ENCODE measurements around the gene HDGFL3. TPM values are rescaled to one million over a fixed set of nuclear protein-coding genes. Genes with fewer than 3 reads are reported as not detected.

HDGFL3 gene
- total and polyA plus RNA-seq, 8 donors: 29.0 to 112 (median 100) TPM

DNA sequence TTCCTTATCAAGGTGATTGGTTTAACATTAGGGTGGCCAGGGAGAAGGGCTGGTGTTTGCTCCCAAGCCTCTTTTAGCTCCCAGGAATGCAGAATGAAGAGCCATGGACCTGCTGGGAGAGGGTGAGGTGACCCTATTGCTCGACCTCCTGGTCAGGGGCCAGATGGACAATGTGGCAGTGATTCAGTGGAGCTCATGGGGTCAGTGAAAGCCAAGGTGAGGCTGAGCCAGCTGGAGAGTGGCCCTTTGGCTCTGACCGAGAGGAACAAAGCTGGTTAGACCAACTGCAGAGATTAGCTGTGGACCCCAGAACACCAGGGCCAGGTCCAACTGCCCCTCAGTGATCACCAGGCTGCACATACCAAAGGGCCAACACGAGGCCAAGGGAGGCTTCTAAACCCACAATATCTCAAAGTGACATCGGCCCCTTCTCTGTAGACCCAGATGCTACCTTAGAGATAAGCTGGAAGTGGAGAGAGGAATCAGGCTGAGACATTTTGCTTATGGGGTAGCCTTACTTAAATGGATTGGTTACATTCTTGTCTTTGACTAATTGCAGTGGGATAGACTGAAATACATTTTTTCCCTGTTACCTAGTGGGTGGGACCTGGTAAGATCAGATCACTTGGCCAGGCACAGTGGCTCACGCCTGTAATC lies 124.8 kb downstream of the HDGFL3 start:
- no peak for DNase-seq
- Histone ChIP-seq H3K4me1 (no peaks in the 10 kb centered on the region), H3K9me3 (no peaks in the 10 kb centered on the region), H3K36me3 (no peaks in the 10 kb centered on the region), H3K27ac (no peak overlapping the region), H3K27me3 (peaks cover 3 to 27% of the 10 kb centered on the region in 2 donors), H3K4me3 (no peak overlapping the region)
- intact Hi-C loops (cut with DNase I): no loop called here
- TF ChIP-seq, protein P1, sequence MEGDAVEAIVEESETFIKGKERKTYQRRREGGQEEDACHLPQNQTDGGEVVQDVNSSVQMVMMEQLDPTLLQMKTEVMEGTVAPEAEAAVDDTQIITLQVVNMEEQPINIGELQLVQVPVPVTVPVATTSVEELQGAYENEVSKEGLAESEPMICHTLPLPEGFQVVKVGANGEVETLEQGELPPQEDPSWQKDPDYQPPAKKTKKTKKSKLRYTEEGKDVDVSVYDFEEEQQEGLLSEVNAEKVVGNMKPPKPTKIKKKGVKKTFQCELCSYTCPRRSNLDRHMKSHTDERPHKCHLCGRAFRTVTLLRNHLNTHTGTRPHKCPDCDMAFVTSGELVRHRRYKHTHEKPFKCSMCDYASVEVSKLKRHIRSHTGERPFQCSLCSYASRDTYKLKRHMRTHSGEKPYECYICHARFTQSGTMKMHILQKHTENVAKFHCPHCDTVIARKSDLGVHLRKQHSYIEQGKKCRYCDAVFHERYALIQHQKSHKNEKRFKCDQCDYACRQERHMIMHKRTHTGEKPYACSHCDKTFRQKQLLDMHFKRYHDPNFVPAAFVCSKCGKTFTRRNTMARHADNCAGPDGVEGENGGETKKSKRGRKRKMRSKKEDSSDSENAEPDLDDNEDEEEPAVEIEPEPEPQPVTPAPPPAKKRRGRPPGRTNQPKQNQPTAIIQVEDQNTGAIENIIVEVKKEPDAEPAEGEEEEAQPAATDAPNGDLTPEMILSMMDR (IDR thresholded peaks at IDR 0.05): no peak
- no peak for ATAC-seq

DNA sequence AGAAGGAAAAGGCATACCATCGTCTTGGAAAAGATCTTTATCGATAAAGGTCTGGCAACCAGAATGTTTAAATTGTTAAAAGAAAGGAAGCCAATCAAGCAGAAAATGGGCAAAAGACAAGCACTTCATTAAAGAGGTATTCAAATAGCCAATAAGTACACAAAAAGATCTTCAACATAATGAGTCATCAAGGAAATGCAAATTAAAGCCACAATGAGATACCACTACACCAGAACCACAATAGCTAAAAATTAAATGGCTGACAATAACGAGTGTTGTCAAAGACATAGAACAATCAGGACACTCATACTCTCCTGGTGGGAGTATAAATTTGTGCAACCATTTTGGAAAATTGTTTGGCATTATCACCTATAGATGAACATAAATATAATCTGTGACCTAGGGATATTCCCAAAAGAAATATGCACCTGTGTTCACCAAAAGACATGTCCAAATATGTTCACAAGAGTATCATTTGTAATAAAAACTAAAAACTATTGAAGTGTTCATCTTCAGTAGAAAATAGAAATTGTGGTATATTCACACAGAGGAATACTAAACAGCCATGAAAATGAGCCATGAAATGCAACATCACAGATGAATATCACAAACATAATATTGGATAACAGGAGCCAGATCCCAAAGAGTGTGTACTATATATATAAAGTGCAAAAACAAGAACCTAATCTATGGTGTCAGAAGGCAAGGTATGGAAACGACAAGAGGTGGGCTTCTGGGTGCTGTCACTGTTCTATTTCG lies 126.2 kb downstream of the HDGFL3 start:
- intact Hi-C loops (cut with DNase I): no loop called here
- Histone ChIP-seq H3K9me3 (no peaks in the 10 kb centered on the region), H3K27me3 (peaks cover 4 to 38% of the 10 kb centered on the region in 2 donors), H3K4me3 (no peak overlapping the region), H3K4me1 (no peaks in the 10 kb centered on the region), H3K27ac (no peak overlapping the region), H3K36me3 (no peaks in the 10 kb centered on the region)
- no peak for DNase-seq
- no peak for ATAC-seq
- TF ChIP-seq, protein P1 (IDR thresholded peaks at IDR 0.05): no peak

DNA sequence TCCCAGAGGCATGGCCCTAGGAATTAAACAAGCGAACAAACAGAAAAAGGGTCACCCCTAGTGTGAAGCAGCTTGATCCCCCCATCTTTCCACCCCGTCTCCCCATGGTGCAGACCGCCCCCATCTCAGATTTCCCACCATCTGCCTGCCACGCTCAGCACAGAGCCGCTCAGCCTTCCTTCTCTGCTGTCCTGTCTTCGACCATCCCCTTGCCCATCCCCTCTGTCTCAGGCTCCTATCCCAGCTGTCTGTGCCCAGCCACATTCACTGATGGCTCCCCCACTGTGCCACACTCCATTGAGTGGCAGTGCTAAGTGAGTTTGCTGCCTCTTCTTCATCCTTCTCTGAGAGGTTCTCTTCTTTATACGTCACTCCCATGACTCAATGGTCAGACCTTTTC lies 128.9 kb downstream of the HDGFL3 start:
- Histone ChIP-seq H3K27ac (no peak overlapping the region), H3K9me3 (peaks cover under 1 to 6% of the 10 kb centered on the region in 2 donors), H3K36me3 (no peaks in the 10 kb centered on the region), H3K4me1 (no peaks in the 10 kb centered on the region), H3K4me3 (no peak overlapping the region), H3K27me3 (peaks cover 4 to 35% of the 10 kb centered on the region in 2 donors)
- intact Hi-C loops (cut with DNase I): no loop called here
- no peak for DNase-seq
- ATAC-seq: no peak
- TF ChIP-seq, protein P1 (IDR thresholded peaks at IDR 0.05): no peak

Other genes starting within 250 kb of the HDGFL3 start
- 10 to 100 TPM; 17.2 to 19.2 TPM for gene RAMAC, start 221.6 kb downstream of the HDGFL3 start, total RNA-seq
- 10 to 100 TPM; 30.3 to 34.8 (median 33.3) TPM for gene RAMAC, start 221.6 kb downstream of the HDGFL3 start, polyA plus RNA-seq (ENCODE audit: insufficient read length in 6 of 6)
- gene C15orf40, start 196.2 kb downstream of the HDGFL3 start, total RNA-seq: 10 to 100 TPM; 13.0 to 20.2 TPM
- 10 to 100 TPM; 21.3 to 26.7 (median 24.3) TPM for gene C15orf40, start 196.2 kb downstream of the HDGFL3 start, polyA plus RNA-seq (ENCODE audit: insufficient read length in 6 of 6)
- gene BTBD1, start 140.6 kb downstream of the HDGFL3 start, total RNA-seq: 10 to 100 TPM; 41.4 to 46.4 TPM
- 10 to 100 TPM; 57.5 to 64.5 (median 62.7) TPM for gene BTBD1, start 140.6 kb downstream of the HDGFL3 start, polyA plus RNA-seq (ENCODE audit: insufficient read length in 6 of 6)
- gene TM6SF1, start 100.2 kb downstream of the HDGFL3 start, total RNA-seq: 10 to 100 TPM; 13.0 to 22.9 TPM
- gene TM6SF1, start 100.2 kb downstream of the HDGFL3 start, polyA plus RNA-seq (ENCODE audit: insufficient read length in 6 of 6): 1 to 10 TPM; 3.2 to 5.3 (median 4.2) TPM
- under 1 TPM; 0.15 to 0.34 TPM for gene BNC1, start 76.8 kb upstream of the HDGFL3 start, total RNA-seq
- 1 to 10 TPM in 3 of 6 donors, under 1 TPM in 3; 0.45 to 1.6 (median 1.0) TPM for gene BNC1, start 76.8 kb upstream of the HDGFL3 start, polyA plus RNA-seq (ENCODE audit: insufficient read length in 6 of 6)
- gene SH3GL3, start 239.5 kb upstream of the HDGFL3 start, total RNA-seq: under 1 TPM; 0.82 to 0.86 TPM
- 10 to 100 TPM in 5 of 6 donors, 1 to 10 TPM in 1; 9.5 to 14.1 (median 12.6) TPM for gene SH3GL3, start 239.5 kb upstream of the HDGFL3 start, polyA plus RNA-seq (ENCODE audit: insufficient read length in 6 of 6)